B cell (primary cell): ENCODE measurements around the gene GPATCH1. TPM values are rescaled to one million over a fixed set of nuclear protein-coding genes. Genes with fewer than 3 reads are reported as not detected.

Experiments
- ATAC-seq: fragments of 200-7000 bp; cut with Tn5 transposase; one replicate; pipeline ENCODE4 v1.10.0; 2021; ENCODE audit warnings: low read depth, mild to moderate bottlenecking, moderate number of reproducible peaks, moderate library complexity
- CTCF ChIA-PET: fragments of 350-600 bp; sonication (Branson Sonifier 250); formaldehyde crosslinking; loops from one replicate; lab custom pipeline; 2021; ENCODE audit warnings: antibody characterized with exemption, inconsistent platforms; lab: Charles Lee
- POLR2A ChIA-PET: fragments of 350-600 bp; sonication (Branson Sonifier 250); formaldehyde crosslinking; loops from one replicate; lab custom pipeline; 2021; ENCODE audit warnings: antibody characterized with exemption; lab: Charles Lee
- DNase-seq: peaks from one replicate; pipeline ENCODE4 v3.0.0; 2013
- H2AFZ ChIP-seq: 2 replicates; pipeline ENCODE4 v1.6.1; 2012; ENCODE audit warnings: mild to moderate bottlenecking, low read depth, low read length; ENCODE audit not compliant: insufficient read depth, poor library complexity, severe bottlenecking
- H3K27ac ChIP-seq, 2 donors: 1 replicate in 1 of 2; 2 replicates in 1 of 2; pipeline ENCODE4 v1.5.1; 2012 to 2013; ENCODE audit warnings: low read length in 2 of 2, mild to moderate bottlenecking in 2 of 2, moderate library complexity in 1 of 2
- H3K27me3 ChIP-seq, 4 experiments: fragments of 200-600 bp in 1 of 4; sonication (generic) in 1 of 4; replicated peaks in 1 of 4; 1 replicate in 2 of 4; 2 replicates in 2 of 4; pipeline versions ENCODE4 v1.6.1 to v1.7.0; 2013 to 2016; ENCODE audit warnings: low read length in 3 of 4, mild to moderate bottlenecking in 2 of 4, mixed read lengths in 1 of 4, moderate library complexity in 1 of 4; ENCODE audit not compliant: insufficient read depth in 4 of 4, control insufficient read depth in 3 of 4; ENCODE audit errors: control extremely low read depth in 1 of 4
- H3K36me3 ChIP-seq, 2 experiments: replicated peaks in 1 of 2; 1 replicate in 1 of 2; 2 replicates in 1 of 2; pipeline versions ENCODE4 v1.6.1 to v1.7.1; 2013; ENCODE audit warnings: low read length in 1 of 2; ENCODE audit not compliant: insufficient read depth in 2 of 2, control insufficient read depth in 1 of 2; ENCODE audit errors: control extremely low read depth in 1 of 2, extremely low read depth in 1 of 2
- H3K4me1 ChIP-seq, 2 donors: fragments of 200-600 bp in 1 of 2; sonication (generic) in 1 of 2; 1 replicate in 1 of 2; 2 replicates in 1 of 2; pipeline versions ENCODE4 v1.5.1 to v1.6.1; 2013 to 2017; ENCODE audit warnings: low read length in 2 of 2; ENCODE audit not compliant: control insufficient read depth in 2 of 2, insufficient read depth in 2 of 2
- H3K4me2 ChIP-seq: replicated peaks from 2 replicates; pipeline ENCODE3; 2012; ENCODE audit warnings: mild to moderate bottlenecking, low read depth, low read length; ENCODE audit not compliant: poor library complexity, severe bottlenecking
- H3K4me3 ChIP-seq, 5 experiments: fragments of 200-600 bp in 1 of 5; sonication (generic) in 1 of 5; 1 replicate in 3 of 5; 2 replicates in 2 of 5; pipeline versions ENCODE4 v1.5.1 to v1.7.0; 2011 to 2016; ENCODE audit warnings: low read length in 4 of 5, mild to moderate bottlenecking in 4 of 5, low read depth in 2 of 5, control low read depth in 1 of 5, moderate library complexity in 1 of 5; ENCODE audit not compliant: insufficient read depth in 1 of 5; ENCODE audit errors: control extremely low read depth in 1 of 5, extremely low read depth in 1 of 5
- H3K79me2 ChIP-seq: fragments of 200-600 bp; sonication (generic); one replicate; pipeline ENCODE4 v1.6.0; 2016; ENCODE audit warnings: low read length; ENCODE audit not compliant: control insufficient read depth, insufficient read depth
- H3K9ac ChIP-seq: fragments of 200-600 bp; sonication (generic); 2 replicates; pipeline ENCODE4 v1.6.1; 2017; ENCODE audit warnings: mild to moderate bottlenecking, low read length, moderate library complexity
- H3K9me3 ChIP-seq, 3 donors: one replicate each; pipeline versions ENCODE4 v1.6.1 to v1.7.1; 2013; ENCODE audit warnings: low read length in 2 of 3; ENCODE audit not compliant: control insufficient read depth in 2 of 3, insufficient read depth in 1 of 3; ENCODE audit errors: control extremely low read depth in 1 of 3
- H4K20me1 ChIP-seq: 2 replicates; pipeline ENCODE4 v1.6.0; 2012; ENCODE audit warnings: mild to moderate bottlenecking, low read length; ENCODE audit not compliant: insufficient read depth, control insufficient read depth, poor library complexity, severe bottlenecking
- H3K27ac Mint-ChIP-seq: one replicate; pipeline ENCODE4 v1.8.0; 2021; ENCODE audit warnings: mixed read lengths
- H3K27me3 Mint-ChIP-seq: one replicate; pipeline ENCODE4 v1.8.0; 2021; ENCODE audit warnings: mixed read lengths
- H3K4me1 Mint-ChIP-seq: one replicate; pipeline ENCODE4 v1.8.0; 2021; ENCODE audit warnings: mixed read lengths
- H3K4me3 Mint-ChIP-seq: one replicate; pipeline ENCODE4 v1.8.0; 2021; ENCODE audit warnings: mixed read lengths
- H3K9me3 Mint-ChIP-seq: one replicate; pipeline ENCODE4 v1.8.0; 2022; ENCODE audit warnings: mixed read lengths; ENCODE audit not compliant: insufficient read depth
- CTCF ChIP-seq: fragments of 200-600 bp; IDR thresholded peaks from one replicate; pipeline ENCODE4 v1.8.0; 2022; ENCODE audit warnings: antibody characterized with exemption, mild to moderate bottlenecking
- EZH2 ChIP-seq: IDR thresholded peaks from 2 replicates; pipeline ENCODE4 v1.6.1; 2012; ENCODE audit warnings: borderline replicate concordance, low read depth, mild to moderate bottlenecking, moderate library complexity, low read length; ENCODE audit not compliant: insufficient read depth, poor library complexity, severe bottlenecking
- WGBS: methylation state at CpG from one replicate; pipeline ENCODE4 v1.1.5; 2013; ENCODE audit warnings: missing lambda C conversion rate; ENCODE audit not compliant: insufficient coverage; 5-methylcytosine and 5-hydroxymethylcytosine counted together
- intact Hi-C: fragments of 100-400 bp; cut with micrococcal nuclease; formaldehyde crosslinking; loops from one replicate; pipeline ENCODE4 v1.10.0; 2022
- polyA plus RNA-seq: library from polyadenylated mRNA; depleted of rRNA; stranded (reverse); fragments of >200 nt; gene quantifications from 2 replicates; pipeline ENCODE4 v1.2.3, GENCODE V29; 2012
- total RNA-seq, 2 donors: library from RNA; stranded (reverse); fragments of 120-200 nt in 1 of 2; gene quantifications; 1 replicate in 1 of 2; 2 replicates in 1 of 2; pipeline versions ENCODE4 v1.2.3 to v1.2.4, GENCODE V29; 2013 to 2022

The GPATCH1 gene
- total and polyA plus RNA-seq, 2 donors (not counting 1 experiment from before 2014, with no cell fraction given), result 9.9 to 14.6 TPM

- 87% methylated on average over 8 of the region's 10 CpGs for WGBS
- TF ChIP-seq EZH2 (no peak), CTCF (no peak)
Observed at GRCh38 chr19:33124207-33125098, 43.5 kb downstream of the GPATCH1 start.

More at GRCh38 chr19:33124207-33125098, 43.5 kb downstream of the GPATCH1 start:
- Histone ChIP-seq H3K4me2 (no peak overlapping the region), H3K9me3 (no peaks in the 10 kb centered on the region), H3K4me1 (peaks cover 0 to 2% of the 10 kb centered on the region in 2 donors), H3K4me3 (no peak overlapping the region), H3K27ac (no peak overlapping the region), H3K27me3 (no peaks in the 10 kb centered on the region), H3K79me2 (no peaks in the 10 kb centered on the region), H3K36me3 (peaks cover 0 to 30% of the 10 kb centered on the region in 2 experiments), H4K20me1 (no peaks in the 10 kb centered on the region), H3K9ac (no peak overlapping the region), H2AFZ (no peak overlapping the region)
- no peak overlapping the region for H3K4me3 Mint-ChIP-seq
- ATAC-seq (no peak), DNase-seq (no peak)
- no peak overlapping the region for H3K27ac Mint-ChIP-seq
- CTCF ChIA-PET, result interaction anchor here (0.8 to 3.4 kb wide), 11 partner anchors 10 to 282 kb away, joined by 3 to 33 read pairs (median 4); partner anchors contain the start of gene GPATCH1
- H3K4me1 Mint-ChIP-seq, result peaks cover 6% of the 10 kb centered on the region
- intact Hi-C loops, result loop anchor here (5.0 kb wide), 1 partner anchor 283 kb away; no protein-coding TSS in a partner anchor
- H3K9me3 Mint-ChIP-seq, result no peaks in the 10 kb centered on the region
- H3K27me3 Mint-ChIP-seq, result no peaks in the 10 kb centered on the region
- POLR2A ChIA-PET, result no interaction called here
